ENCODE results near the gene PPP1R9A.

Gene PPP1R9A

DNA sequence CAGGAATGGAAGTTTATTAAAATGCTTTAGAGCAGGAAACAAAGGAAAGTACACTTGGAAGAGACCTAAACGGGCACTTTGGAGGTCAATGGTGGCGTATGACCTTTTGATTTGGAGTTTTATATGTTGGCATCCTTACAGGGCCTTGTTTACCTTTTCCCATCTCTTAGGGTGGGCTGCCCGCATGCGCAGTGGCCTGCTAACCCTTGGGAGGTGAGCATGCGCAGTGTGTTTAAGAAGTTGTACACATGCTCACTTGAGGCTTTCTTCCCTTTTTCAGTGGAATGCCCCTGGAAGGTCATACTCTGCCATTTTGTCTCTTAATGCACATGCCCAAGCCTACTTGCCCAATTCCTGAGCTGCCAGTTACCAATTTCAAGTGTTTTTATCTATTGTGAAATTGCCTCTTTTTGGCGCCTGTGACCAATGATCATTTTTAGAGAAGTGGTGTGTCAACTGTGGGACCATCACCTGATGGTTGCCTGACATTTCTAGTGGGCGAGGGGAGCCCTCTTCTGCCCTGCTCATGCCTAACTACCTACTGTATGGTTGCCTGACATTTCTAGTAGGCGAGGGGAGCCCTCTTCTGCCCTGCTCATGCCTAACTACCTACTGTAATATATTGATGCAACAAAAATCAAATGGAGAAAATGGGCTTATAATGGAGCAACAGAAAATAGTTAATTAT lies 138.0 kb downstream of the PPP1R9A start:
- no peak for DNase-seq

DNA sequence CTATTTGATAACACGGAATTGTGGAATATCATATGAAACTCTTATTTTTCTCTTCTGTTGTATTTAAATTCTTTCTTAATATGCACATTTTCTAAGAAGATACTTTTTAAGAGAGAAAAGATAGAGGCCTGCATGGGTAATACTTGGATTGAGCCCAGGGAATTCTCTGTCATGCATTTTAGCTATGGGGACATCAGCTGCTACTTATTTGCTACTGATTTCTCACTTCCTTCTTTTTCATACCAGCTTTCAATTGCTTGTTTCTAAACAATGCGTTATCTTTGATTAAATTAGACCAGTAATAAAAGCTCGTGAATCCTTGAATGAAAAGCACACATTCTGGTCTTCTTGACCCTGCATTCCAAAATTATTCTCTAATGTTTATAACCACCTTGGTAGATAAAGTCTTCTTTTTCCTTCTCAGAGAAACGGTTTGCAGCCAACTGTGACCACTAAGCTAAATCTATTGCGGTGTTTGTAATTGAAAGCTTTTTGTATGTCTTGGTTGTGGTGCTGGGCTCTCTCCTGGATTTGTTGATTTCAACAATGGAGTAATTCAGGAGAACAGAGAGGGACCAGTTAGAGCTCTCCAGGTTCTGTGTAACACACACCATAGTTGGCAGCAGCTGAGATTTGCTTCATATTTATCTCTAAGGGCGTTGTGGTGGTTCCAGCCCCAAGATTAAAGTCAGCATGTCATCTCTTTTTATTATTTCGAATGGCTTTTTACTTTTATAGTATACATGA lies 139.3 kb downstream of the PPP1R9A start:
- no peak for DNase-seq

DNA sequence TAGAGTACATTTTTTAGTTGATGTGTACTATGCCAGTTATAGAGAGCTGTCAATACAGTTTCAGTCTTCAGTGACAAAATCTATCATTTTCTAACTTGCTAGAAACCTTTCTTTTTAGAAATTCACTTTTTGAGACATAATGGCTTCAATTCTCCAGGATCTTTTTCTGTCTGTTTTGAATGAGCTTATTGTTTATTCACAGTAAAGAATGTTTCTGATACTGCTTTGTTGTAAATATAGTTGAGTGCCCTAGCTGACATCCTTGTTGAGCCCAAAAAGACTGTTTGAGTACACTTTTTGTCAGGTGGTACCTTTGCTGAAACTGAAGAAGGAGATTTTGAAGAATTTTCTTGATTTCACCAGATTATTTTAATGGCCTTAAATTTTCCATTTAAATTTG lies 139.9 kb downstream of the PPP1R9A start:
- no peak for DNase-seq

GRCh38 chr7:95052566-95053094 lies 145.2 kb downstream of the PPP1R9A start:
- DNase-seq: no peak

- DNase-seq: no peak
Measured at GRCh38 chr7:95054386-95054785, 147.0 kb downstream of the PPP1R9A start.

DNA sequence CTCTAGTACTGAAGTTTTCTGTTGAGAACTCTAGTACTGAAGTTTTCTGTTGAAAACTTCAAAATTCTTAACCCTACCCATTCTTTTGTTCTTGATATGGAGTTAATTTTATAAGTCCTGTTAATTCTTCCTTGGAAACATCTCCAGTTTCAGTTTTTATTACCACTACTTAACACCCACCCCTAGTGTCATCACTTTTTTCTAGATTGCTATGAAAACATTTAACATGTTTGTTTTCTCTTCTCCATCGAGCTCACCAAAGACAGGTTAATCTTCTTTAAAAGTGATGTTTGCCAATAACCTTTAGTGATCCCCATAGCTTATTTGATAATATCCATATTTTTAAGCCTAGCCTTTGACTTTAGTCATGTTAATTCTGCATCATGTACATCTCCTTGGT lies 147.9 kb downstream of the PPP1R9A start:
- DNase-seq: no peak

GRCh38 chr7:95056107-95056739 lies 148.8 kb downstream of the PPP1R9A start:
- DNase-seq: no peak

DNA sequence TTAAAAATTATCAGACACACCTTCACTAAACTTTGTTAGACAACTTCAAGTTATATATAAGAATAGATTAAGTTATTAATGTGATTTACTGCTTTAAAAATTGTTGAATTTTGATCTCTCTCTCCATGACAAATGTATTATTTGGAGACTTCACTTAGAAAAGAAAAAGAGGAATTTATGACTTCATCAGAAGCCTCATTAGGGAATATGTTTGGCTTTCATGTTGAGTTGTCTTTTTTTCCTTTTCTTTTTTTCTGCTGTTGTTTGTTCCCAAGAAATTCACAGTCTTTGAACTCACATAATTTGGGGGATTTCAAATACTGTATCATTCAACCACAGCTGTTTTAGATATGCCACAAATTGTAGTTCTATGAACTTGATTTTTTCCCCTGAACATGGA lies 149.5 kb downstream of the PPP1R9A start:
- no peak for DNase-seq

DNA sequence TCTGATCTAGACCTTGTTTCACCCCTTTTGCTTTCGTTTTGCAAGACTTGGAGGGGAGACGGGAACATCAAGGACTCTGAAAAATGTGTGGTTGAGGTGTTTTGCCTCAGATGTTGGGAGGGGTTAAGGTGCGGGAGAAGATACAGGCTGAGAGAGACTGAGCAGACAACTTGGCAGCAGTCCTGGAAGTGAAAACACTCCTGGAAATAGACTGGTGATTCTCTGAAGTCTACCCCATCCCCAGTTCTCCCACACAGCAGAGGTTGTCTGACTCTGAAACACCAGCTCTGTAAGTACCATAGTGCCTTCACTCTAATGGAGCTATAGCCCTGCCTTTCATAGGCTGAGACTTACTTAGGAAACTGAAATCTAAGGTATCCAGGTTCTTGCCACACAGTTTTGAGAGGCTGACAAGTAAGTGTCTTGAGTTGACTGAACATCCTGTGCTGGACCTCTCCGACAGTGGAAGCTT lies 152.5 kb downstream of the PPP1R9A start:
- no peak for DNase-seq

GRCh38 chr7:95062901-95063300 lies 155.5 kb downstream of the PPP1R9A start:
- DNase-seq: no peak

DNA sequence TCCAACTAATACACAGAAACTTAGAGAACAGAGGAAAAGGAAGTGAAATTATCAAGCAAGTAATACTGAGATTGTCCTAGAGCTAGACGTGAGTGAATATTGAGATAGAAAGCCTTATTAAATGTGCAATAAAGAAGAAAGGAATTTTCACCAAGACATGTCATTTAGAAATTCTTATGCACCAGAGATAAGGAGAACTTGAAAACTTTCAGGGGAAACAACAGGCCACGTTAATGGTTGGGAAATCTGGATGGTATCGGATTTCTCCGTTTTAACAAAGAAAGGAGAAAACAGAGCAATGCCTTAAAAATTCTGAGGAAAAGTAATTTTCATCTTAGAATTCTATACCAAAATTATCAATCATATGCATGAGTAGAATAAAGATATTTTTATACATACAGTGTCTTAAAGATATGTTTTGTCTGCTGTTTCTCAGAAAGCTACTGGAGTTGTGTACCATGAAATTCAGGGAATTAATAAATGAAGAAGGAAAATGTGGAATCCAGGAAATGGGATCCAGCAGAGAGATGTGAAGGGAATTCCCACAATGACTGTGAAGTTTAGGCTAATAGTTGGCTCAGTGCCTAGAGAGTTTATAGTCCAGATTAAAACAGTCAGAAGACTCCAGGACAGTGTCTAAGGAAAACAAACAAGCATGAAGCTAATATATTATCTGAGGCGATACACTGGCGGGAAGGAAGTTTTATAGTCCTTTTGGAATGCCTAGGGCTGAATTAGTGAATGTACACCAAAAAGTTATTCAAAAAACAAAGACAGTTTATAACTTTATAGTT lies 159.5 kb downstream of the PPP1R9A start:
- DNase-seq: no peak

DNA sequence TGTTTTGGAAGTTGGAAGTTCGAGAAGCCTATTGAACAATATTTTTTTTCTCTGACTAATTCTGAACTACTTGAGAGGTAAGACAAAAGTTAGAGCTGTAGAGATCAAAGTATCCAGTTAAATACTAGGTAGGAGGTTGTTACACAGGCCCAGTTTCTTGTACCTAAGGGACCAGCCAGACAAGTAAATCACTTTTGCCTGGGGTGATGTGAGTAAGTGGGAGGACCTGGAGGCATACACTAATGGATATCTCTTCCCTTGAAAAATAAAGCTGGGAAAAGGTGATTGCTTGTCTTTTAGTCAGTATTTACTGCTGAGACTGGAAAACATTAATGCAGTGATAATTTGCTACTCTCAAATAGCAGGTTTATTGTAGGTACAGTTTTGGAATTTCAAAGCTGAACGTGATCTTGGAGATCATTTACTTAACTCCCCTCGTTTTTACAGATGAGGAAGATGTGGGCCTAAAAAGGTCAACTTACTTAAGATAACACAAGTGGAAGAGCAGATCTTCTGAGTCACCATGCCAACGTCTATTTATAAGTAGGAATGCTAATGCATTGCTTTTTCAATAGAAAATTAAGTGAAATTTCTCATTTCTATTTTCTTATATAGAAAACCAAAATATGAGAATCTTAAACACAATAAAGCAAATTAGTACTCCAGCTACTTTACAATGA lies 181.3 kb downstream of the PPP1R9A start:
- DNase-seq: no peak

GRCh38 chr7:95089414-95090315 lies 182.3 kb downstream of the PPP1R9A start:
- no peak for DNase-seq

DNA sequence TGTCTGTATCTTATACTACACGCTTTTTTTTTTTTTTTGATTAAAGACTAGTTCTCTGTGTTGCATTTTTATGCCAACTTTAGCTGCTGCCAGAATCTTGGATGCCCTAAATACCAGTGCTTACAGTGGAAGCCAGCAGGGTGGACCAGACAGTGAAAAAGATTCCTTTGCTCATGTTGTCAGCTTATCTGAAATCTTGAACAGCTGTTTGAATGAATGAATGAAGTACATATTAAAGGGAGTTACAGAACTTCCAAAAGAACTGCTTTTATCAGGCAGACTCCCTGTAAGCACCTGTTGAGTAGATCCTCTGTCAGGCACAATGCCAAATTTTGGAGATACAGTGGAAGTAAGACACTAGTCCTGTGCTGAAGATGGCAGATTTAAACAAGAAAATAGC lies 184.9 kb downstream of the PPP1R9A start:
- DNase-seq: no peak

DNA sequence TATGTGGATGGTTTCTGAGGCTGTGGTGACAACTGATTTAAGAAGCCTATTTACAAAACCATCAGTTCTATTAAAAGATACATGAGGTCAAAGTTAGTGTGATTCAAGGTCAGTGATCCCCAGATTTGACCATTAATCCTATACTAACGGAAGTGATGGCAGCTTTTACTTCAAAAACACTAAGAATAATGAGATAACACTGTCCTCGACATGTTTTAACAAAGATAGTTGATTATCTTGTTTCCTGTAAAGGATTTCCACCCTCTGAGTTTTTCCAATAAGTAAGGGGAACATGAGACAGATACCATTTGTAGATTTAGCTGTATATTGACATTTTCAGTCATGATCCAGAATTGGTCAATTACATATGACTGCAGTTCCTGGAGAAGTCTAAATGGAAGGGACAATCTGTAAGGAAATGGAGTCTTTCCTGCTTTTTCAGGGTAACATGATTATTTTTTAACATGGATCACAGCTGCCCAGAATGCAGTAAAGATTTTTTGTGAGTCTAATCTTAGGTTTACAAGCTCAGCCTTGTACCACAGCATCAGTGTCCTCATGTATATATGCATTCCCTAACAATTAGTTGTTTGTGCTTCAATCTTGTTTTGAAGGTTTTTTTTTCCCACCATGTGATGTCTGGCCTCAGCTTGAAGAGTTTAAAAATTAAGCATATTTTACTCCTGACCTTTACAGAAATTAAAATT lies 188.0 kb downstream of the PPP1R9A start:
- no peak for DNase-seq

- DNase-seq: no peak
Measured at GRCh38 chr7:95095966-95096540, 188.7 kb downstream of the PPP1R9A start.

DNA sequence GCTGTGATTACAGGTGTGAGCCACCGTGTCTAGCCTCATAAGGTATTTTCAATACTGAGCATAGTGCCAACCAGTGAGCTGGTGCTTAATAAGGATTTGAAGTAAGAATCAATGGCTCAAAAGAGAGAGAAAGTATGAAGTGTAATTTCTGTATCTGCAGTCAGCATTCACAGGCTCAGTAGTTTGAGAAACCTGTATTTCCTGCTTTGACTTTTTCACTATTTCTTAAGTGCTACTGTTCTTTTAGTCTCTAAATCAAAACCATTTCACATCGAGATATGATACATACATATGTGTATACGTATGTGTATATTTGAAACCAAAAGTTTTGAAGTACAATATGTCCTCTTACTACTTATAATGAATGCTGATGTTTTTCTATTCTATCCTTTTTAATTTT lies 189.9 kb downstream of the PPP1R9A start:
- DNase-seq: no peak

DNA sequence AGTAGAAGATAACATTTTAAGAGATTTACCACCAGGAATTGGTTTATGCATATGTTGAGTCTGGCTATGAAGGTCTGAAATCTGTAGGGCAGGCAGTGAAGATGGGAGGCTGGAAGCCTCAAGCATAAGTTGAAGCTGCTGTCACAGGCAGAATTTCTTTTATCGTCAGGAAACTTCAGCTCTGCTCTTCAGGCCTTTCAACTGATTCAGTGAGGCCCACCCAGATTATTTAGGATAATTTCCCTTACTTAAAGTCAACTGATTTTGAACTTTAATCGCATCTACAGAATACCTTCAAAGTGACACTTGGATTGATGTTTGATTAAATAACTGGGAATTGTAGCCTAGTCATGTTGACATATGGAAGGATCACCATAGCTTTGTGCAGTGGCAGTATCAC lies 190.5 kb downstream of the PPP1R9A start:
- no peak for DNase-seq

DNA sequence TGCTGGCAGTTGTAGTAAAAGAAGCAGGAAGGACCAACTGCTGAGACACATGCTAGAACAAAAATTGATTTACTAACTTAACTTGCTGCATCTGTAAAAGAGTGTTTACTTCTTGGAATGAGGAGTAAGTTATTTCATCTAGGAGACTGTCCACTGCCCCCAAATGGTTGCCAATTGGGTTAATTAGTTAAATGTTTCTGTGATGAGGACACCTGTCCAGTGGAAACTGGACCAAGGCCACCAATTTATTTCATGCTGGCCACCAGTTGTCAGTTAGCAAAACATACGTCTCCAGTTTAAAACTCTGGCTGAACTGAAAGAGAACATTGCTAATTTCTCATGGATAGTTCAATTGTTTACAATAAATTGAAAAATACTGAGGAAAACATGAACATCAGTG lies 191.7 kb downstream of the PPP1R9A start:
- no peak for DNase-seq

DNA sequence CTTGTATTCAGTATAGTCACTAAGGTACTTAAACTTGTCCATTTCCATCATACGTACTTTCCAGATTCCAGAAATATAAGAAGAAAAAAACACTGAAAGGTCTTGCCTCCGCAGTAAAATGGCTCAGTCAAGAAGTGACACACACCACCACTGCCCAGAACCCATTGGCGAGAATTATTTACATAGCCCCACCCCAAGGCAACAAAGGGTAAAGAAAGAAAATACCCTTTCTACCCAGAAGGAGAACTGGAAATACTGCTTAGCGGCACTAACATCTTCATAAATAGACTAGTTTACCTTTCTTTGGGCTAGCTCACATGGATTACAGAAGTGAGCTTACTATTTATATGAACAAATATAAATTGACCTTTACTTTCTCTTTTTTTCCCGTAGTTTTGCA lies 194.0 kb downstream of the PPP1R9A start:
- DNase-seq: no peak

Data from stimulated activated CD4-positive, alpha-beta T cell treated with anti-CD3 and anti-CD28 coated beads, Interleukin-15, amount 100 ng/mL, for 24 hours (primary cell).